H1 (cell line): ENCODE measurements around the gene ZNF426. TPM values are rescaled to one million over a fixed set of nuclear protein-coding genes. Genes with fewer than 3 reads are reported as not detected.
A peak's percentile ranks its signal among the peaks of the same experiment; 100 is the strongest.

Experiments
- CTCF ChIA-PET: fragments of 300-600 bp; sonication (Branson Sonifier 250); formaldehyde crosslinking; loops from one replicate; lab custom pipeline; 2021; ENCODE audit not compliant: partially characterized antibody; lab: Charles Lee
- POLR2A ChIA-PET: fragments of 300-600 bp; sonication (Branson Sonifier 250); formaldehyde crosslinking; loops from one replicate; lab custom pipeline; 2021; ENCODE audit warnings: inconsistent platforms; ENCODE audit not compliant: partially characterized antibody; lab: Charles Lee
- DNase-seq, 2 experiments: peaks; one replicate each; pipeline versions ENCODE4 v3.0.0 to v3.0.0-alpha.2; 2010 to 2022; ENCODE audit warnings: low spot score in 2 of 2, low read depth in 1 of 2, mixed read lengths in 1 of 2
- FAIRE-seq: peaks from 2 replicates; lab custom pipeline; 2011; peaks lifted over from hg19 to GRCh38; lab: Jason Lieb, UNC
- H2AFZ ChIP-seq: 2 replicates; pipeline ENCODE4 v1.8.1; 2012; ENCODE audit warnings: low read length, inconsistent platforms
- H2AK5ac ChIP-seq: 2 replicates; pipeline ENCODE4 v1.6.1; 2013; ENCODE audit warnings: low read depth, low read length
- H2BK120ac ChIP-seq: replicated peaks from 2 replicates; pipeline ENCODE3; 2013; ENCODE audit warnings: low read depth, low read length, inconsistent platforms
- H2BK12ac ChIP-seq: 2 replicates; pipeline ENCODE4 v1.6.1; 2013; ENCODE audit warnings: low read depth, low read length
- H2BK15ac ChIP-seq: 2 replicates; pipeline ENCODE4 v1.6.1; 2013; ENCODE audit warnings: low read length
- H2BK20ac ChIP-seq: 2 replicates; pipeline ENCODE4 v1.6.1; 2013; ENCODE audit warnings: low read length
- H2BK5ac ChIP-seq: 2 replicates; pipeline ENCODE4 v1.6.1; 2013; ENCODE audit warnings: low read depth, low read length
- H3K14ac ChIP-seq: 2 replicates; pipeline ENCODE4 v1.6.1; 2013; ENCODE audit warnings: inconsistent platforms; ENCODE audit not compliant: insufficient read length
- H3K18ac ChIP-seq: 2 replicates; pipeline ENCODE4 v1.6.1; 2013; ENCODE audit warnings: low read length; ENCODE audit errors: extremely low read depth
- H3K23ac ChIP-seq: 2 replicates; pipeline ENCODE4 v1.6.1; 2013; ENCODE audit warnings: inconsistent platforms; ENCODE audit not compliant: insufficient read length
- H3K23me2 ChIP-seq: 2 replicates; pipeline ENCODE4 v1.6.1; 2013; ENCODE audit warnings: low read depth, low read length
- H3K27ac ChIP-seq: 2 replicates; pipeline ENCODE4 v1.6.1; 2011; ENCODE audit warnings: low read depth, low read length, inconsistent platforms
- H3K27me3 ChIP-seq, 4 experiments: replicated peaks in 1 of 4; 1 replicate in 1 of 4; 2 replicates in 3 of 4; pipeline versions ENCODE4 v1.6.1 to v1.8.1; 2011 to 2013; ENCODE audit warnings: low read length in 3 of 4, mild to moderate bottlenecking in 3 of 4, inconsistent platforms in 2 of 4, mixed read lengths in 2 of 4, moderate library complexity in 1 of 4; ENCODE audit not compliant: control insufficient read depth in 3 of 4, insufficient read depth in 3 of 4; ENCODE audit errors: extremely low read depth in 1 of 4
- H3K36me3 ChIP-seq, 4 experiments: 2 replicates each; pipeline versions ENCODE4 v1.6.1 to v1.8.1; 2011 to 2013; ENCODE audit warnings: mild to moderate bottlenecking in 4 of 4, low read length in 3 of 4, moderate library complexity in 2 of 4, control low read depth in 1 of 4, inconsistent platforms in 1 of 4; ENCODE audit not compliant: insufficient read depth in 4 of 4, control insufficient read depth in 2 of 4
- H3K4ac ChIP-seq: replicated peaks from 2 replicates; pipeline ENCODE3; 2013; ENCODE audit warnings: low read length, low read depth, mixed read lengths, inconsistent platforms; ENCODE audit not compliant: insufficient read length
- H3K4me1 ChIP-seq, 4 experiments: replicated peaks in 1 of 4; 1 replicate in 1 of 4; 2 replicates in 3 of 4; pipeline versions ENCODE4 v1.6.1 to v1.8.1; 2011 to 2013; ENCODE audit warnings: low read length in 3 of 4, inconsistent platforms in 2 of 4, mixed read lengths in 1 of 4; ENCODE audit not compliant: insufficient read depth in 4 of 4, control insufficient read depth in 3 of 4
- H3K4me2 ChIP-seq, 2 experiments: 2 replicates each; pipeline versions ENCODE4 v1.6.1 to v1.8.1; 2011 to 2013; ENCODE audit warnings: low read depth in 2 of 2, low read length in 2 of 2, control low read depth in 1 of 2, inconsistent platforms in 1 of 2, mild to moderate bottlenecking in 1 of 2; ENCODE audit not compliant: insufficient read depth in 1 of 2
- H3K4me3 ChIP-seq, 4 experiments: fragments of 200-600, 300-600 bp in 1 of 4; sonication (generic), shearing (Covaris generic), sonication (Bioruptor Twin) in 1 of 4; 2 replicates each; pipeline versions ENCODE4 v1.5.1 to v1.8.1; 2011 to 2016; ENCODE audit warnings: low read length in 4 of 4, low read depth in 3 of 4, control low read depth in 2 of 4, inconsistent platforms in 2 of 4, mild to moderate bottlenecking in 2 of 4, mixed read lengths in 1 of 4, moderate library complexity in 1 of 4; ENCODE audit not compliant: insufficient read depth in 2 of 4; ENCODE audit errors: extremely low read depth in 1 of 4
- H3K56ac ChIP-seq: replicated peaks from 2 replicates; pipeline ENCODE3; 2013; ENCODE audit warnings: low read depth, mild to moderate bottlenecking, mixed read lengths, low read length, inconsistent platforms; ENCODE audit not compliant: insufficient read length
- H3K79me1 ChIP-seq: 2 replicates; pipeline ENCODE4 v1.6.1; 2013; ENCODE audit warnings: low read depth, low read length, control low read depth
- H3K79me2 ChIP-seq, 2 experiments: 2 replicates each; pipeline versions ENCODE4 v1.6.1 to v1.8.1; 2012 to 2013; ENCODE audit warnings: low read length in 2 of 2, mild to moderate bottlenecking in 2 of 2, inconsistent platforms in 1 of 2; ENCODE audit not compliant: insufficient read depth in 2 of 2, control insufficient read depth in 1 of 2
- H3K9ac ChIP-seq, 4 experiments: replicated peaks in 1 of 4; 1 replicate in 1 of 4; 2 replicates in 3 of 4; pipeline versions ENCODE4 v1.6.1 to v1.8.1; 2011 to 2013; ENCODE audit warnings: low read depth in 3 of 4, low read length in 3 of 4, control low read depth in 2 of 4, mild to moderate bottlenecking in 2 of 4, moderate library complexity in 2 of 4, inconsistent platforms in 1 of 4; ENCODE audit errors: extremely low read depth in 1 of 4
- H3K9me3 ChIP-seq, 2 experiments: 2 replicates each; pipeline versions ENCODE4 v1.6.1 to v1.8.1; 2012 to 2013; ENCODE audit warnings: mild to moderate bottlenecking in 2 of 2, moderate library complexity in 2 of 2, control low read depth in 1 of 2, inconsistent platforms in 1 of 2, low read depth in 1 of 2, low read length in 1 of 2, mixed read lengths in 1 of 2; ENCODE audit not compliant: insufficient read depth in 2 of 2
- H4K20me1 ChIP-seq, 2 experiments: replicated peaks in 1 of 2; 2 replicates each; pipeline versions ENCODE3 to v1.8.1; 2011 to 2013; ENCODE audit warnings: inconsistent platforms in 2 of 2, low read length in 2 of 2, mild to moderate bottlenecking in 1 of 2; ENCODE audit not compliant: insufficient read depth in 2 of 2, control insufficient read depth in 1 of 2
- H4K5ac ChIP-seq: 2 replicates; pipeline ENCODE4 v1.6.1; 2013; ENCODE audit warnings: low read length, low read depth, mixed read lengths, inconsistent platforms; ENCODE audit not compliant: insufficient read length
- H4K8ac ChIP-seq: 2 replicates; pipeline ENCODE4 v1.8.0; 2013; ENCODE audit warnings: mild to moderate bottlenecking, moderate library complexity, low read length, inconsistent platforms; ENCODE audit not compliant: insufficient read depth; ENCODE audit errors: extremely low read depth
- H4K91ac ChIP-seq: replicated peaks from 2 replicates; pipeline ENCODE3; 2013; ENCODE audit warnings: low read length, mixed read lengths, inconsistent platforms; ENCODE audit not compliant: insufficient read length
- ASH2L ChIP-seq: fragments of 200-600, 300-600 bp; sonication (generic); IDR thresholded peaks from one replicate; pipeline ENCODE4 v1.7.1; 2017; ENCODE audit warnings: low read length
- CBX5 ChIP-seq: fragments of 300-800, 300-1000 bp; sonication (generic); IDR thresholded peaks from 2 replicates; pipeline ENCODE4 v1.7.1; 2016; ENCODE audit warnings: antibody characterized with exemption, low read length, low read depth
- CTCF ChIP-seq, 3 experiments: IDR thresholded peaks; 1 replicate in 2 of 3; 2 replicates in 1 of 3; pipeline versions ENCODE4 v1.5.1 to v1.6.1; 2011; ENCODE audit warnings: low read length in 3 of 3, mild to moderate bottlenecking in 3 of 3, inconsistent platforms in 2 of 3, low read depth in 1 of 3, moderate library complexity in 1 of 3; ENCODE audit not compliant: insufficient read depth in 1 of 3; ENCODE audit errors: control extremely low read depth in 1 of 3
- RFX5 ChIP-seq: IDR thresholded peaks from 2 replicates; pipeline ENCODE4 v1.6.1; 2011; ENCODE audit warnings: low read depth, low read length, improper control_type of control experiment, borderline replicate concordance
- RNF2 ChIP-seq: fragments of 200-900, 300-1000 bp; sonication (generic); IDR thresholded peaks from 2 replicates; pipeline ENCODE4 v1.7.1; 2016; ENCODE audit warnings: borderline replicate concordance, low read depth, mild to moderate bottlenecking, antibody characterized with exemption, low read length; ENCODE audit not compliant: poor library complexity, severe bottlenecking; ENCODE audit errors: missing control alignments
- SAP30 ChIP-seq: fragments of 300-600 bp; sonication (generic); IDR thresholded peaks from 2 replicates; pipeline ENCODE4 v1.7.1; 2012; ENCODE audit warnings: low read length, moderate library complexity, mild to moderate bottlenecking, inconsistent platforms; ENCODE audit not compliant: insufficient read depth, insufficient replicate concordance
- SIRT6 ChIP-seq: IDR thresholded peaks from one replicate; pipeline ENCODE4 v1.7.1; 2012; ENCODE audit warnings: low read length, inconsistent platforms
- WGBS, 2 experiments: shearing (Covaris generic) in 1 of 2; methylation state at CpG; one replicate each; pipeline versions ENCODE4 v1.1.6 to v1.1.7; 2013 to 2015; ENCODE audit warnings: low lambda C conversion rate in 2 of 2, mixed read lengths in 2 of 2, inconsistent platforms in 1 of 2, low coverage in 1 of 2, missing lambda C conversion rate in 1 of 2; ENCODE audit not compliant: insufficient replicate concordance in 2 of 2, insufficient coverage in 1 of 2, insufficient read length in 1 of 2; ENCODE audit errors: extremely low coverage in 1 of 2, missing lambda C conversion rate in 1 of 2; 5-methylcytosine and 5-hydroxymethylcytosine counted together
- polyA plus RNA-seq, 7 experiments: library from polyadenylated mRNA; depleted of rRNA in 3 of 7; stranded (reverse) in 5 of 7; unstranded in 2 of 7; fragments of >200 nt in 5 of 7; fragments of 200-250 nt in 2 of 7; gene quantifications; 1 replicate in 5 of 7; 2 replicates in 1 of 7; 4 replicates in 1 of 7; pipeline versions ENCODE4 v1.2.1 to v1.2.3, GENCODE V29; 2011 to 2013; ENCODE audit warnings: missing spikeins in 2 of 7, mixed read lengths in 2 of 7
- total RNA-seq: library from RNA; stranded (reverse); fragmentation: NEBNext Ultra II Directional; extraction: Animal tissue kit (Norgen Biotek cat#: 25700); gene quantifications from 2 replicates; pipeline ENCODE4 v1.2.1, GENCODE V29; 2021

The ZNF426 gene
- total and polyA plus RNA-seq, 2 of the 8 experiments (the other 6 are each of a cell fraction or from before 2014, with no cell fraction given) = 3.6 to 27.9 TPM

GRCh38 chr19:9566729-9567128 lies 28.3 kb upstream of the ZNF426 start:
- H4K8ac ChIP-seq = no peak overlapping the region
- no peak overlapping the region for H4K5ac ChIP-seq
- no peak overlapping the region for H3K9ac ChIP-seq
- H3K18ac ChIP-seq = no peak overlapping the region
- H3K4me3 ChIP-seq = peak overlapping the region in 1 of 4 experiments; percentile 36; a peak in 1 of 8 replicates
- H2BK12ac ChIP-seq = no peak overlapping the region
- H3K4me2 ChIP-seq = no peak overlapping the region
- H2BK5ac ChIP-seq = no peak overlapping the region
- WGBS, 2 experiments = 95% methylated on average over 1 of the region's 1 CpG; no CpG with 5 or more reads in 1 of the 2 experiments
- no peak overlapping the region for H3K27ac ChIP-seq
- no peak for DNase-seq
- no peak overlapping the region for H4K91ac ChIP-seq
- H2AK5ac ChIP-seq = no peak overlapping the region
- H4K20me1 ChIP-seq = peaks cover 0 to 5% of the 10 kb centered on the region in 2 experiments
- H3K56ac ChIP-seq = no peak overlapping the region
- H3K36me3 ChIP-seq = peaks cover 43 to 100% (median 80%) of the 10 kb centered on the region in 4 experiments
- TF ChIP-seq SIRT6 = no peak
- no peak for TF ChIP-seq SAP30
- peak in 1 of 3 experiments; percentile 41; a peak in 1 of 4 replicates for TF ChIP-seq CTCF (IDR thresholded peaks at IDR 0.05; ENCODE audit: control extremely low read depth in 1 of 3, insufficient read depth in 1 of 3, low read depth in 1 of 3, low read length in 3 of 3)
- no peak; the same call in 1 of the 2 replicates for TF ChIP-seq CBX5
- TF ChIP-seq RFX5 = no peak
- TF ChIP-seq ASH2L = no peak
- TF ChIP-seq RNF2 = no peak
- no peak overlapping the region for H2BK20ac ChIP-seq
- no peaks in the 10 kb centered on the region for H3K27me3 ChIP-seq
- H3K4me1 ChIP-seq = no peaks in the 10 kb centered on the region
- ChIA-PET CTCF (interaction anchor here (1.0 kb wide), 1 partner anchor 18 kb away, joined by 3 read pairs; no protein-coding TSS in a partner anchor), POLR2A (interaction anchor here (5.1 kb wide), 1 partner anchor 16 kb away, joined by 25 read pairs; no protein-coding TSS in a partner anchor)
- H2BK120ac ChIP-seq = no peak overlapping the region
- H3K14ac ChIP-seq = no peak overlapping the region
- H3K23ac ChIP-seq = no peak overlapping the region
- peaks cover 46 to 97% of the 10 kb centered on the region in 2 experiments for H3K79me2 ChIP-seq
- FAIRE-seq = no peak
- no peaks in the 10 kb centered on the region for H3K23me2 ChIP-seq
- no peak overlapping the region for H2BK15ac ChIP-seq
- no peak overlapping the region for H2AFZ ChIP-seq
- H3K4ac ChIP-seq = no peak overlapping the region
- H3K79me1 ChIP-seq = no peaks in the 10 kb centered on the region
- H3K9me3 ChIP-seq = peaks cover 74 to 89% of the 10 kb centered on the region in 2 experiments
